ENCODE data around the gene GP2.

Gene GP2

DNA sequence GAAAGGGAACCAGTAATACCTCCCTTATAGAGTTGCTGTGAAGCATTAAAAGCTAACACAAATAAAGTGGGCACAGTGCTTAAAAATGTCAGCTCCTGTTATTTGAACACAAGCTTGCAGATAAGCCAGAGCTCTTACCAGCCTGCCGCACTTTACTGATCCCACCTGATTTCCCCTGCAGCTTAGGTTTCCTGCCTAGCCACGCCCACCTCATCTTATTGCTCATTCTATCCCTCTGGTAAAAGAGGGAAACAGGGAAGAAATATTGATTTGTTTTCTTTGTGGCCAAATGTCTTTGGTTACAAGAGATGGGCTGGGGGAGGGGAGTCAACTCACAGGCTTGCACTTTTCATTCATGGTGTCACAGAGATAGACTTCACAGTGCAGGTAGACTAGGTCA lies 9.6 kb upstream of the GP2 start:
- no peak for TF ChIP-seq CTCF (conservative IDR thresholded peaks at IDR 0.05)
- no peak overlapping the region for H3K27ac ChIP-seq

DNA sequence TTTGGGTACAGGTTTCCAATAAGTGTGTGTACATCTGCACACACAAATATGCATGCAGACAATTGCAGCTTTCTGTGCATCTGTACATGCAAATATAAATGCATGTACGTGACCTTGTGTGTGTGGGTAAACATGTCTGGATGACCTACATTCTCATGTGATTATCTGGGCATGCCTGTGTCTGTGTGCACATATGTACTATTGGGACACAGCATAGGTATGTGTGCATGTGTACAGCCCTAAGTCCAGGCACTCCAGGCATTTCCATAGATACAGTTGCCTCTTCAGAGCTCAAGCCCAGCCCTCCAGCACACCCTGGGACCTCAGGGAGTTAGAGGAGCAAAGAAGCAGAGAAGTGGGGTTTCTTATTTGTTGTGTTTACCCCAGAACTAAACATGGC lies 7.1 kb upstream of the GP2 start:
- no peak for TF ChIP-seq CTCF (conservative IDR thresholded peaks at IDR 0.05)
- H3K27ac ChIP-seq, result no peak overlapping the region

DNA sequence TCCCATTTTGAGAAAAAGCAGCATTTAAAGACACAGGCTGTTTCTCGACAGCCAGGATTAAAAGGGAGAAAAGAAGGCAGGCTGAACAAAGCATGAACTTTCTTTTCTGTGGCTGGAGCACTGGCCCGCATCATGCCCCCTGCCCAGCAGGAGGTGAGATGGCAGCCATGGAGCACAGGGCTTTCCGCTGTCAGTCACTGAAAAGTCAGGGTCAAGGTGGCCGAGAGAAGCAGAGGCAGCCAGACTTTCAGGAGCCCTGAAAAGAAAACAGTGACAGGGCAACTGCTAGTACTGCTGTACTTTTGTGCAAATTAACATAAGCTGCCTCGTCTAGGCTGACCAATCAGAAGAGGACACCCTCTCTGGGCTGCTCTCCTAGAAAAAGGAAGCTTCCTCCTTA lies 5.8 kb upstream of the GP2 start:
- no peak overlapping the region for H3K27ac ChIP-seq
- TF ChIP-seq CTCF (conservative IDR thresholded peaks at IDR 0.05), result no peak

GRCh38 chr16:20332411-20332810 lies 5.1 kb upstream of the GP2 start:
- no peak overlapping the region for H3K27ac ChIP-seq
- TF ChIP-seq CTCF (conservative IDR thresholded peaks at IDR 0.05), result no peak

DNA sequence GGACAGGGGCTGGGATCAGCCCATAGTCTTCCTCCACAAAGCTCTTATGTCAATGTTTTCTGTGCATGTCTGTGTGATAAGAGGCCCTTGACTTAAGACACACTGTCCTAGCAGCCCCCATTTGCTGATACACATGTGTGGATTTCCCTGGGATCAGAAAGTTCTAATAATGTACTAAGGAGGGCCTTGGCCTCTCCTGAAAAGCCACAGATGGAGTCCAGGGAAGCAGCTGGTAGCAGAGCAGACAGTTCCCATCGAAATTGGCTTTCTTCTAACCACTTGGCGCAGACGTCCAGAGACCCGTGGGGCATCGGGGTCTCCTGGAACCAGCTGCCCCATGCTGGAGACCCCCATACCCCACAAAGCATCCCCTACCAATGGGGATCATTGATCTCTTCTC lies 4.3 kb upstream of the GP2 start:
- no peak overlapping the region for H3K27ac ChIP-seq
- TF ChIP-seq CTCF (conservative IDR thresholded peaks at IDR 0.05), result no peak

DNA sequence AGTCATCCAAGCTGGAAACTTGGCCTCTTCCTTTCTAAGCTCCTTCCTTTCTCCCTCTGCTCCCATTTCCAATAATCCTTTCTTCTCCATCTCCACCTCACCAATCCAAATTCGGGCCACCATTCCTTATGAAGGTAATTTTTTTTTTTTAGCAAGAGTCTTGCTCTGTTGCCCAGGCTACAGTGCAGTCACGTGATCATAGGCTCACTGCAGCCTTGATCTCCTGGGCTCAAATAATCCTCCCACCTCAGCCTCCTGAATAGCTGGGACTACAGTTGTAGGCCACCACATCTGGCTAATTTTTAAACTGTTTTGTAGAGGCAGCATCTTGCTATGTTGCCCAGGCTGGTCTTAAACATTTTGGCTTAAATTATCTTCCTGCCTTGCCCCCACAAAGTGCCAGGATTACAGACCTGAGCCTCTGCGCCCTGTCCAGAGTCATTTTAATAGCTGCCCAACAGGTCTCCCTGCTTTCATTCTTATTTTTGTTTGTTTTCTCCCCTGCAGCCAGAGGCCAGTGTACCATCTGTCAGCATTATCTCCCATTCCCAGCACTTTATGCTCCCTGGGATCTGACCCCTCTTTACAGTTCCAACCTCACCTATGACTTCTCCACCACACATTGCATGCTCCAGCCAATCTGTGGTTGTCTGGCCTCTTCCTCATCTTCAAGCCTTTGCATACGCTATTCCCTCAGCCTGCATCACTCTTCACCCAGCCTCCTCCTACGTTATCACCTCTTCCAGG lies 2.3 kb upstream of the GP2 start:
- H3K27ac ChIP-seq, result no peak overlapping the region
- TF ChIP-seq CTCF (conservative IDR thresholded peaks at IDR 0.05), result no peak

DNA sequence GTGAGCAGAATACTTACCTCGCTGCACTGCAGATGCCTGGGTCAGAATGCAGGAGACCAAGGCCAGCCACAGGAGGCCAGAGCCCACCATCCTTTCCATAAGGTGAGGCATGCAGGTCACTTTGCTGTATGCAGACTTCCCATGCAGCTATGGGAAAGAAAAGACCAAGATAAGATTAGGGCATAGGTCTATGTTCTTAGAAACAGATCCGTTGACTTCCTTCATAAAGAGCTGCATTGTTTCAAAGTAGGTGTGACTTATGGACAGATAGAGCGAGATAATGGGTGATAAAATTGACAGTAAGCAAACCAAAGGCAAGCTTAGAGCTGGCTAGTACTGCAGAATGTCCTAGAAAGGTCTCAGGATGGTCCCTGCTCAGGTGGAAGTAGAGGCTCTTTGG lies 992 bp downstream of the GP2 start:
- TF ChIP-seq CTCF (conservative IDR thresholded peaks at IDR 0.05), result no peak
- no peak overlapping the region for H3K27ac ChIP-seq
